GM12801 (cell line): ENCODE measurements around the gene FIGN.

Source experiments
- CTCF ChIP-seq: IDR thresholded peaks from one replicate; pipeline ENCODE4 v1.5.1; 2011; ENCODE audit warnings: control low read depth; ENCODE audit not compliant: insufficient read length; ENCODE audit errors: extremely low read depth

FIGN gene

DNA sequence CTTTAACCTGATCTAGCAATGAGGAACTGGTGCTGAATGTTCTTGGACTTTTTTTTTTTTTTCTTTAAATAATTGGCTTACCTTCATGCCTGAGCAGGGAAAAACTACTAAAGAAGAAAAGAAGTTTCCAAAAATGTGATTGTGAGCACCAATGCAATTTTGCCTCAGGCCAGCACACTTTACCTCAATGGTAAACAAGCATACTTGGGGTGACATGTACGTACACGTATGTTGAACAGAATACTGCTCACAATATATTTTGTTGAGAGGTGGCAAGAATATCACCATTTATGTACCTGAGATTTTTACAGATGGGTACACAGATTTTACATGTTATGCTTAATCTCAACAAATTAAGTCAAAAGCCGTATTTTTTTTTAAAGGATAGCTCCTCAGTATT is 144.3 kb downstream of the FIGN start:
- no peak for TF ChIP-seq CTCF

- no peak for TF ChIP-seq CTCF
These were observed 155.1 kb downstream of the FIGN start for GRCh38 chr2:163580757-163581156.

DNA sequence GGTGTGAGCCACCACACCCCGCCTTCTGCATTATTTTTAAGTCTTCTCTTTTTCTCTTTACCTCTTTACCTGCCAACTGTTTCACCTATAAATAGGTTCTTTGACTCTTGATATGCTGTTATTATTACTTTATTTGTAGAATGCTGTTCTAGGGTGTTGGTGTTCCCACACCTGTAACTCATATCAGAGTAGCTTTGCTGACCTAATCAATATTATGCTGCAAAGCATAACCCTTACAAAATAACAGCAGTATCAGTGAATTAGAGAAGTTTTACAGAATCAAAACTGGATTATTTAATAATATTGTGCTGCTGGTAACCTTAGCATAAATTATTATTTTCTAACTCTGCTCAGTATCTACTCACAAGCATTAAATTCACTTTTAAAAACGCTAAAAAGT is 161.5 kb downstream of the FIGN start:
- no peak for TF ChIP-seq CTCF

DNA sequence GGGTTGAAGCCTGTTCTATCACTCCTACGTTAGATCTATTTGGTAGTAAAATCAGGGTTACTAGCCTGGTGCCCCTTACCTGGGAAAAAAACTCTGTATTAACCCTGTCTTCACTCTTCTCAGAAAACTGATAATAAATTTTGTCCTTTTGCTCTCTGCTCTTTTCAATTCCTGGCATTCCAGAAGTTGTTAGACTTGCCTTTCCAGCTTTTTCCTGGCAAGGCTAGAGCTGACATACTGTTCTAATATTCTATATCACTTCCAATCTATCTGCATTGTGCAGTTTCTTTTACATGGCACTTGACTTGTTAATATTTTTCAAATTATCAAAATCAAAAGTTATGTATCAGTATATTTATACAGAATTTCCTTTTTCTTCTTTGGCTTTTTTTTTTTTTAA is 162.2 kb downstream of the FIGN start:
- TF ChIP-seq CTCF: no peak

GRCh38 chr2:163572850-163573249 is 163.0 kb downstream of the FIGN start:
- no peak for TF ChIP-seq CTCF

DNA sequence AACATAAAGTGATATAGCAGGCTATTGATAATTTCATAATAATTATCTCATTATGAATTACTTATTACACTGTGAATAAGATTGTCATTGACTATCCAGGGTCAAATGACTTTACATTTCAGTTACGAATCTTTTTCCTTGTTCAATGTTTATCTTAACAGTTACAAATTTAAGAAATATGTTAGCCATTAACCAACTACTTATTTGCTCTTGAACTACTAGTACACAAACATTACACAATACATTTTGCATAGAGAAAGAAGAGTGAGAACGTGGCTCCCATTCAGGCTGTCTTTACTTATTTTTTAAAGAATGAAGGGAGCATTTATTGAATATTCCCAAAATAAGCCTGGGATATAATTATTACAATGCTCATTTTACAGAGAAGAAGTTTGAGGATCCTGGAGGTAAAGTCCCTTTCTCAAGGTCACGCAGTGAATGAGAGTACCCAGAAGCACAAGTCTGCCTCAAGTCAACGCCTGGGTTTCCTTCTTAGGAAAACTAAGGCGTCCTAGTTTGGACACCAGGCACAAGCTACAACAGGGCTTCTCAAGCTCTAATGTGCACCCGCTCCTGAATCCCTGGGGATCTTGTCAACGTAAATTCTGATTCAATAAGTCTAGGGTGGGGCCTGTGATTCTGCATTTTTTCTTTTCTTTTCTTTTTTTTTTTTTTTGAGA is 164.2 kb downstream of the FIGN start:
- TF ChIP-seq CTCF: no peak

DNA sequence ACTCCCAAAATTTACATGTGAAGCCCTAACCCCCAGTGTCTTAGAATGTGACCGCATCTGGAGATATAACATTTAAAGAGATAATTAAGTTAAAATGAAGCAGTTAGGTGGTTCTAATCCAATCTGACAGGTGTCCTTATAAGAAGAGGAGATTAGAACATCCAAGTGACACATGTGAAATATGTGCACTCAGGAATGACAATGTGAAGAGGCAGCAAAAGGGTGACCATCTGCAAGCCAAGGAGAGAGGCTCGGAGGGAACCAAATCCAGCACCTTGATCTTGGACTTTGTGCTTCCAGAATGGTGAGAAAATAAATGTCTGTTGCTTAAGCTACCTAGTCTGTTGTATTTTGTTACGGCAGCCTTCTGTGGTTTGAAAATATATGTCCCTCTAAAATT is 165.4 kb downstream of the FIGN start:
- no peak for TF ChIP-seq CTCF
